Measurements from ENCODE around the gene EXOC3L2.

Gene EXOC3L2

DNA sequence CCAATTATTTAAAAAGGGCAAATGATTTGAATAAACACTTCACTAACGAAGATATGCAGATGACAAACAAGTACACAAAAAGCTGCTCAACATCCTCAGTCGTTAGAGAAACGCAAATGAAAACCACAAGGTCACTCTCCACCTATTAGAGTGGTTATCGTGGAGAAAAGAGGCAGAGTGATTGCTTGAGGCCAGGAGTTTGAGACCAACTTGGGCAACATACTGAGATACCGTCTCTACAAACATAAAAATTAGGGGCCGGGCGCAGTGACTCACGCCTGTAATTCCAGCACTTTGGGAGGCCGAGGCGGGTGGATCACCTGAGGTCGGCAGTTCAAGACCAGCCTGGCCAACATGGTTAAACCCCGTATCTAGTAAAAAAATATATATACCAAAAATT, 39.4 kb downstream of the EXOC3L2 start:
- no peak overlapping the region for H3K4me3 ChIP-seq (ENCODE audit: control insufficient read depth, low read depth, low read length)
- TF ChIP-seq, protein P1, sequence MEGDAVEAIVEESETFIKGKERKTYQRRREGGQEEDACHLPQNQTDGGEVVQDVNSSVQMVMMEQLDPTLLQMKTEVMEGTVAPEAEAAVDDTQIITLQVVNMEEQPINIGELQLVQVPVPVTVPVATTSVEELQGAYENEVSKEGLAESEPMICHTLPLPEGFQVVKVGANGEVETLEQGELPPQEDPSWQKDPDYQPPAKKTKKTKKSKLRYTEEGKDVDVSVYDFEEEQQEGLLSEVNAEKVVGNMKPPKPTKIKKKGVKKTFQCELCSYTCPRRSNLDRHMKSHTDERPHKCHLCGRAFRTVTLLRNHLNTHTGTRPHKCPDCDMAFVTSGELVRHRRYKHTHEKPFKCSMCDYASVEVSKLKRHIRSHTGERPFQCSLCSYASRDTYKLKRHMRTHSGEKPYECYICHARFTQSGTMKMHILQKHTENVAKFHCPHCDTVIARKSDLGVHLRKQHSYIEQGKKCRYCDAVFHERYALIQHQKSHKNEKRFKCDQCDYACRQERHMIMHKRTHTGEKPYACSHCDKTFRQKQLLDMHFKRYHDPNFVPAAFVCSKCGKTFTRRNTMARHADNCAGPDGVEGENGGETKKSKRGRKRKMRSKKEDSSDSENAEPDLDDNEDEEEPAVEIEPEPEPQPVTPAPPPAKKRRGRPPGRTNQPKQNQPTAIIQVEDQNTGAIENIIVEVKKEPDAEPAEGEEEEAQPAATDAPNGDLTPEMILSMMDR (IDR thresholded peaks at IDR 0.05; ENCODE audit: control insufficient read depth, insufficient read depth, low read depth, low read length, missing control alignments): no peak
- no peak for DNase-seq (ENCODE audit: low read depth)

DNA sequence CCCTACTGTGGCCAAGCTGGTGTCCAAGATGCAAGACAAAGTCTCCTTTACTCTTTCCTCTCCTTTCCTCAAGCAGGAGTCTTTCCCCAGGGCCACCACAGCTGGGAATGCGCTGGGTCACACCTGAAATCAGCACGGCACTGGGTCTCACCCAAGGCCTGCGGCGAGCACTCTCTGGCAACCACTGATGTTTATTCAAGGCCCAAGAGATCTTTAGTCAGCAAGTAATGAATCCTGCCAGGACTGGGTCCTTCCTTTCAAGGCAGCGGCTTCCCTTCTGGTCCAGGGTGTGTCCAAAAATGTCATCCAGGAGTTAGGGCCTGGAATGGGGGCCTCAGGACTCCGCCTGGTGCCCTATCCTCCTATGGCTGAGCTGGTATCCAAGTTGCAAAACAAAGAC, 42.6 kb downstream of the EXOC3L2 start:
- no peak overlapping the region for H3K4me3 ChIP-seq (ENCODE audit: control insufficient read depth, low read depth, low read length)
- no peak for DNase-seq (ENCODE audit: low read depth)

DNA sequence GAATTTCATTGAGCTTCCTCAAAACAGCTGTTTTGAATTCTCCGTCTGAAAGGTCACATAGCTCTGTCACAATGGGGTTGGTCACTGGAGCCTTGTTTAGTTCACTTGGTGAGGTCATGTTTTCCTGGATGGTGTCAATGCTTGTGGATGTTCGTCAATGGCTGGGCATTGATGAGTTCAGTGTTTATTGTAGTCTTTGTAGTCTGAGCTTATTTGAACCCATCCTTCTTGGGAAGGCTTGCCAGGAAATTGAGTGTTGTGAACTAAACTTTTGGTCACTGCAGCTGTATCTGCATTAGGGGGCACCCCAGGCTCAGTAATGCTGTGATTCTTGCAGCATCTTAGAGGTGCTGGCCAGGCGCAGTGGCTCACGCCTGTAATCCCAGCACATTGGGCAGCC, 44.6 kb downstream of the EXOC3L2 start:
- DNase-seq (ENCODE audit: low read depth): no peak
- H3K4me3 ChIP-seq (ENCODE audit: control insufficient read depth, low read depth, low read length): no peak overlapping the region
- TF ChIP-seq, protein P1 (IDR thresholded peaks at IDR 0.05; ENCODE audit: control insufficient read depth, insufficient read depth, low read depth, low read length, missing control alignments): peak; percentile 38

More for the DNA sequence above, 42.6 kb downstream of the EXOC3L2 start:
- TF ChIP-seq, protein P1 (IDR thresholded peaks at IDR 0.05; ENCODE audit: control insufficient read depth, insufficient read depth, low read depth, low read length, missing control alignments): no peak

DNA sequence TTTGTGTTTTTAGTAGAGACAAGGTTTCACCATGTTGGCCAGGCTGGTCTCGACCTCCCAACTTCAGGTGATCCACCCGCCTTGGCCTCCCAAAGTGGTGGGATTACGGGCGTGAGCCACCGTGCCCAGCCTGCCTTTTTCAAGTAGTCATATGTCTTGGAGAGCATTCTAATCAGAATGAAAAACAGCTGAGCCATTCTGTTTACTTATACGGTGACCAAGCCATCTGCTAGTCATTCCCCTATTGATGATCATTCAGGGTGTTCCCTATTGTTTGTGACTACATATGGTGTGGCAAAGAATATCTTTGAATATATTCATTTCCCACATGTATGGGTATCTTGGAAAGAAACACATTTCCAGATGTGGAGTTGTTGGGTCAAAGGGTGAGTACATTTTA, 49.4 kb downstream of the EXOC3L2 start:
- no peak for DNase-seq (ENCODE audit: low read depth)
- H3K4me3 ChIP-seq (ENCODE audit: control insufficient read depth, low read depth, low read length): no peak overlapping the region
- TF ChIP-seq, protein P1 (IDR thresholded peaks at IDR 0.05; ENCODE audit: control insufficient read depth, insufficient read depth, low read depth, low read length, missing control alignments): no peak

DNA sequence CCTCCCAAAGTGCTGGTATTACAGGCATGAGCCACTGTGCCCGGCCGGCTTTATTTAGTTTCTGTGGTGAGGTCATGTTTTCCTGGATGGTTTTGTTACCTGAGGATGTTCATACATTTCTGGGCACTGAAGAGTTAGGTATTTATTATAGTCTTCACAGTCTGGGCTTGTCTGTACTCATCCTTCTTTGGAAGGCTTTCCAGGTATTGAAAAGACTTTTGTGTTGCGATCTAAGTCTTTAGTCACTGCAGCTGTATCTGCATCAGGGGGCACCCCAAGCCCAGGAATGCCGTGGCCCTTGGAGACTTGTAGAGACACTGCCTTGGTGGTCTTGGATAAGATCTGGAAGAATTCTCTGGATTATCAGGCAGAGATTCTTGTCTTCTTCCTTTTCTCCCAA, 53.8 kb downstream of the EXOC3L2 start:
- no peak for DNase-seq (ENCODE audit: low read depth)
- TF ChIP-seq, protein P1 (IDR thresholded peaks at IDR 0.05; ENCODE audit: control insufficient read depth, insufficient read depth, low read depth, low read length, missing control alignments): no peak
- H3K4me3 ChIP-seq (ENCODE audit: control insufficient read depth, low read depth, low read length): no peak overlapping the region

DNA sequence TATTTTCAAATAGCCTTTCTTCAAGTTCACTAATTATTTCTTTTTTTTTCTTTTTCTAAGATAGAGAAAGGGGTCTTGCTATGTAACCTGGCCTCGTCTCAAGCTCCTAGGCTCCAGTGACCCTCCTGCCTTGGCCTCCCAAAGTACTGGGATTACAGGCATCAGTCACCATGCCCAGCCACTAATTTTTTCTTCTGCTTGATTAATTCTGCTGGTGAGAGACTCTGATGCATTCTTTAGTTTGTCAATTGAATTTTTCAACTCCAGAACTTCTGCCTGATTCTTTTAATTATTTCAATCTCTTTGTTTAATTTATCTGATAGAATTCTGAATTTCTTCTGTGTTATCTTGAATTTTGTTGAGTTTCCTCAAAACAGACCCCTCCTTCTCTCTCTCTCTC, 55.2 kb downstream of the EXOC3L2 start:
- no peak for DNase-seq (ENCODE audit: low read depth)
- H3K4me3 ChIP-seq (ENCODE audit: control insufficient read depth, low read depth, low read length): no peak overlapping the region
- TF ChIP-seq, protein P1 (IDR thresholded peaks at IDR 0.05; ENCODE audit: control insufficient read depth, insufficient read depth, low read depth, low read length, missing control alignments): no peak
